ENCODE results near the gene CCDC90B.
A peak's percentile ranks its signal among the peaks of the same experiment; 100 is the strongest.
"Not testable (repeated sequence)": the region's sequence is repeated elsewhere in the genome, so short reads cannot be mapped to it uniquely, and the experiment has no call there.

Gene CCDC90B, protein sequence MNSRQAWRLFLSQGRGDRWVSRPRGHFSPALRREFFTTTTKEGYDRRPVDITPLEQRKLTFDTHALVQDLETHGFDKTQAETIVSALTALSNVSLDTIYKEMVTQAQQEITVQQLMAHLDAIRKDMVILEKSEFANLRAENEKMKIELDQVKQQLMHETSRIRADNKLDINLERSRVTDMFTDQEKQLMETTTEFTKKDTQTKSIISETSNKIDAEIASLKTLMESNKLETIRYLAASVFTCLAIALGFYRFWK

DNA sequence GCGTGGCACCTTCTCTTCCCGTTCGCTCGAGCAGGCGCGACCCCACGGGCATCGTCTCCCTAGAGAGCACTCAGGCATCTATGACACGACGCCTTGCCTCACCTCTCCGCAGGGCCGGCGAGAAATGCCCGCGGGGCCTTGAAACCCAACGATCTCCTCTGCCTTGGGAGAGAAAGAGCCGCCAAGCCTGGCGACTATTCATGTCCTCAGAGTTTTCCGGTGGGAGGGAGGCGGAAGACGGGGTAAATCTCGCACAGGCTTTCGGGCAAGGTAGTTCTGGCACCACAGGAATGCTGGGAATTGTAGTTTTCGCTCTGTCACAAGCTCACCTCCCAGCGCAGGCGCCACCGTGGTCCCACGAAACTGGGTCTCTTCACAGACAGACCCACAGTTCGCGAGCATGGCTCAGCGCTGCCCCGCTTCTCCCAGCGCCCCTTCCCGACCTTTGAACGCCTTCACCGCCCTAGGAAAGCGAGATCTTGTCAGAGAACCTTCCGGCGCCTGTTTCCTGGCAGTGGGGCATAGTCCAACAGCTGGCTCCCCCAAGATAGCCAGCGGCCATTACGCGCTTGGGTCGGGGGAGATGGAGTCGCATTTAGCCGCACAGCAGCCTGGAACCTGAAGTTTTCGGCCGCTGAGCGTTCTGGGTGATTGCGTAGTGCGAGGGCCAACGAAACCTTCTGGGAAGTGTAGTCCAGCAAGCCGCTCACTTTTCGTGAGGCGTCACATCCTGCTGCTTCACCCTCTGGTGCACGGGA lies at the start of gene CCDC90B:
CCDC90B (minus strand) TSS at position 597 of the 758 bp plus-strand sequence; CDS start at position 202, 395 bp downstream.
- peak; percentile 93 for ATAC-seq

DNA sequence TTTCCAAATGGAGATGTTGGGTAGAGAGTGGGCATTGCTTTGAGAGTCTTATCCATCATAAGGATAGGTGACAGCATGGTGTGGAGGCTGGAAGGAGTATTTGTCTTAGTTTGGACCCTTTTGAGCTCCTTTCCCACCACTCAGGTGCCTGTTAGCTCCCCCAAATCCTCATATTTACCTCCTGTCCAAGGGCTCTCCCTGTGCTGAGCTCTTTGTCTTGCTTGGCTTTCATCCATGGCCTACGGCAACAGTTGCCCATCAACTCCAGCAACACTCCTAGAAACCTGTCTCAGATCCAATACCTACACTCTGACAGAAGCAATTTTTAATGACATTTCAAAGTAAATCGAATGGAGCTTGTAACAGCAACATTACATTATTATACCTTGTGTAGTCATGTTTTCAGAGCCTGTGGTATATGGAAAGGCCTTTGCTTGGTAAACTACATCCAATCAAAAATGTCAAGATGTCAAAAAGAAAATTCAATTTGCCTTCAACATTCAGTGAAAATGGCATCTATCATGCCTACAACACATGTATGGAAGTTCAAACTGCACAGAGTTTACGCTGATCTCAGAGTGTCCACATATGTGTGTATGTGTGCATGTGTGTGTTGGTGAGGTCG lies 49.4 kb upstream of the CCDC90B start:
- no peak for ATAC-seq

DNA sequence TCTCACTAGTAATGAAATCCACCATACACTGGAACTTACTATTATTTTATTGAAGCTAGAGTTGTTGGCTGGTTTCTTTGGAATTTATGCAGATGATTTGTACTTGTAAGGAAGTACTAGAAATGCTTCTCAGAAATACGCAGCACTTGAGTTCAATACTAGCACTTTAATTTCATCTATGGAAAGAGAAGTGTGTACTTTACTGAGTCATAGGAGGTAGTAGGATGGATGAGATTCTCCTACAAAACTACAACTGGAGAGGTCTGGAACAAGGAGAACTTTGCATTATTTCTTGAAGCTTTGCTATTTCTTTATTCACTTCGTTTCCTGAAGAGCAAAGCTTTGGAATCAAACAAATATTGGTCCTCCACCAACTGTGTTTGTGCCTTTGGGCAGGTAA lies 44.1 kb upstream of the CCDC90B start:
- ATAC-seq = no peak

DNA sequence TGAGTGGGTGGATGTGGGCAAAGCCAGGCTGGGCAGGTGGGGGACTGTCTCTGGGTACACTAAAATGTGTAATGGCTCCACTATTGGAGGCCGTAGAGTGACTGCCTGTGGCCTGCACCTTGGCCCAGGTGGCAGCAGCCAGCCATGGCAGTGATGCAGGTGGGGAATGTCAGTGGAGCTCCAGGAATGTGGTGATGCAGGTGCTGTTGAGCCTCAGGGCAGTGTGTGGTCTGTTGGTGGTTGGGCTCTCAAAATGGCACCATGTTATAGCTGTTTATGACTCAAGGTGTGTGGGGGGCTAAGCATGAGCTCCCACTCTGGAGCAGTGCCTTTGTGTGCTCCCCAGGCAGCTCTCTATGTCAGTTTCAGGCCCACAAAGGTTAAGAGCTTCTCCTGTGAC lies 40.2 kb upstream of the CCDC90B start:
- ATAC-seq = no peak

DNA sequence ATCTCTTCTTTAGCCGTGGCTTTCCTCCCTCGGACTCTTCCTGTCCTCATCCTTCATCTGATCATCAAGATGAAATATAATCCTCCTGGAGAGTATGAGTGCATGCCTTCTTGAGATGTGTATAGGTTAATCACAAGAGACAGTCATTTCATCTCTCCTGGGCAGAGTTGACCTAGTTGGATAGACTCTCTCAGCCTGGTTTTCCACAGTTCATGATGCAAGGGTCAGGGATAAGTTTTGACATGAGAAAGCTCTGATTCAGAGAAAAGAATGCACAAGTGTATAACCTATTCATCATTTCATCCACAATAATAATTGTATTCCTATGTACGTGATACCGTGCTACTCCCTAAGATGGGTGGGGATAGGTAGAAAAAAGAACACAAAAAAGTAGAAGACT lies 33.2 kb upstream of the CCDC90B start:
- ATAC-seq = no peak

DNA sequence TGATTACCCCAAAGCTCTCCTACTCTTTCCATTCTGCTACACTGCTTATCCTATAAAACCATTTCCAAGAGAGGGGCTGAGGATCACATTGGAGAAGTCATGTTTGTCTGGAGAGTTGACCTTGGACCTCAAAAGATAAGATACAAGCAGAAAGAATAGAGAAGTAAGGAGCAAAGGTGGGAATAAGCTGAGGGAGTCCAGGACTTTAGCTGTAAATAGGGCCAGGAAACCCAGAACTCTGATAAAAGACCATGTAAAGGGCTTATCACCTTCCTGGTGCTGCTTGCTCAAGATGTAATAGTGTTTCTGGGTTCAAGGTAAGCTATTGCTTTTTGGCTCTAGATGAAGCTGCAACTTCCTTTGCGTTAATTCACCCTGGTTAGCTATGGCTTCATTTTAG lies 32.8 kb upstream of the CCDC90B start:
- ATAC-seq = no peak

DNA sequence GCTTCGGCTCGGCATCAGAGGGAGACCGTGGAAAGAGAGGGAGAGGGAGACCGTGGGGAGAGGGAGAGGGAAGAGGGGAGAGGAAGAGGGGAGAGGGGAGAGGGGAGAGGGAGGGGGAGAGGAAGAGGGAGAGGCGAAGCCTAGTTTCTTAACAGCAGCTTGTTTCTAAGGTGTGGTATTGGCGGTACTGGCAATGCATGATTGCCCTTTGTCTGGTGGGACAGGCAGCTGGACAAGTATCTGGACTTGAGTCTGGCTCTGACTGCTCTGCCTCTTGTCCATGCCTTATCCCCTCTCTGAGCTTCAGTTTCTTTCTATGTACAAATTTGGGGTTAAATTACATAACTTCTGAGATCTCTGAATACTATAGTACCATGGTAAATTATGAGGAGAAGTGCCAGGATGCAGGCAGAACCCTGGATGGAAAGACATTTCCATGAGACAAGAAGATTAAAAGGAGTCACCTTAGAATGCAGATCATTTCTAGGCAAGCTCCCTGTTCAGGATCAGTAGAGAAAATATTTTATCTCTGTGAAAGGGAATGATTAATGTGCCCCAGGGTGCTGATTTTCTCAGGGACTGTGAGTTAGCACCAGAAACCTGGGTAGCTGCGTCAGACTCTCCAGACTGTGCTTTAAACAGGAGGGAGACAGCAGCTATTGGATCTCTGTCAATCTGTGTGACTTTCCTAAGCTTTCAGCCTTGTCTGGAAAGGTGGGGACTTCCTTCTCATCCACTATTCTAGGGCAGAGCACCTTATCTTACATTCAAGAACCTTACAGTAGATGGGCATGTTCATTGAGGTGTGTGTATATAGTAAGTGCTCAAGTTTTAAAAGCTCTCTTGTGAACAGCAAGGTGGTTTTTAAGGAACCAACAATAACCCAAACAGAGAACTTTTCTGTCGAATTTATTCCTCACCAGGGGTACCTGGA lies 31.9 kb upstream of the CCDC90B start:
- no peak for ATAC-seq

DNA sequence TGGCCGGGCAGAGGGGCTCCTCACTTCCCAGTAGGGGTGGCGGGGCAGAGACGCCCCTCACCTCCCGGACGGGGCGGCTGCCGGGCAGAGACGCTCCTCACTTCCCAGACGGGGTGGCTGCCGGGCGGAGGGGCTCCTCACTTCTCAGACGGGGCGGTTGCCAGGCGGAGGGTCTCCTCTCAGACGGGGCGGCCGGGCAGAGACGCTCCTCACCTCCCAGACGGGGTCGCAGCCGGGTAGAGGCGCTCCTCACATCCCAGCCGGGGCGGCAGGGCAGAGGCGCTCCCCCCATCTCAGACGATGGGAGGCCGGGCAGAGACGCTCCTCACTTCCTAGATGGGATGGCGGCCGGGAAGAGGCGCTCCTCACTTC lies 30.7 kb upstream of the CCDC90B start:
- not testable (repeated sequence) for ATAC-seq

DNA sequence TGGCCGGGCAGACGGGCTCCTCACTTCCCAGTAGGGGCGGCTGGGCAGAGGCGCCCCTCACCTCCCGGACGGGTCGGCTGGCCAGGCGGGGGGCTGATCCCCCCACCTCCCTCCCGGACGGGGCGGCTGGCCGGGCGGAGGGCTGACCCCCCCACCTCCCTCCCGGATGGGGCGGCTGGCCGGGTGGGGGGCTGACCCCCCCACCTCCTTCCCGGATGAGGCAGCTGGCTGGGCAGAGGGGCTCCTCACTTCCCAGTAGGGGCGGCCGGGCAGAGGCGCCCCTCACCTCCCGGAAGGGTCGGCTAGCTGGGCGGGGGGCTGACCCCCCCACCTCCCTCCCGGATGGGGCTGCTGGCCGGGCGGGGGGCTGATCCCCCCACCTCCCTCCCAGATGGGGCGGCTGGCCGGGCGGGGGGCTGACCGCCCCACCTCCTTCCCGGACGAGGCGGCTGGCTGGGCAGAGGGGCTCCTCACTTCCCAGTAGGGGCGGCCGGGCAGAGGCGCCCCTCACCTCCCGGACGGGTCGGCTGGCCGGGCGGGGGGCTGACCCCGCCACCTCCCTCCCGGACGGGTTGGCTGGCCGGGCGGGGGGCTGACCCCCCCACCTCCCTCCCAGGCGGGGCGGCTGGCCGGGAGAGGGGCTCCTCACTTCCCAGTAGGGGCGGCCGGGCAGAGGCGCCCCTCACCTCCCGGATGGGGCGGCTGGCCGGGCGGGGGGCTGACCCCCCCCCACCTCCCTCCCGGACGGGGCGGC lies 30.2 kb upstream of the CCDC90B start:
- not testable (repeated sequence) for ATAC-seq

DNA sequence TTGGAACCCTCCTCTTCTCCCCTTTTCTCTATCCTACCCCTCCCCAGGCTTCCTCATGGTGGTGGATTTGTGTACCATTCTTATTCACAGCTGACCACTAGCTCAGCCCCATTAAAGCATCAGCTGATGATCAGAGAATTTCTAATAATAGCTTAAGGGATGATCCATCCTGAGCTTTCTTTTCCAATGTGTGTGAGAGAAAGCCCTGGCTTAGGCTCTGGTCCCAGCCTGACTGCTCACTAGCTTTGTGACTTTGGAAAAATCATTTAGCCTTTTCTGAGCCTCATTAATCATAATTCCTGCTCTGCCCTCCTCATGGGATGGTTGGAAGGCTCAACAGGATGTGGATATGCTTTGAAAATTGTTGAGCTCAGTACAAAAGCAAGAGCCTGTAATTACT lies 26.3 kb upstream of the CCDC90B start:
- ATAC-seq = no peak

DNA sequence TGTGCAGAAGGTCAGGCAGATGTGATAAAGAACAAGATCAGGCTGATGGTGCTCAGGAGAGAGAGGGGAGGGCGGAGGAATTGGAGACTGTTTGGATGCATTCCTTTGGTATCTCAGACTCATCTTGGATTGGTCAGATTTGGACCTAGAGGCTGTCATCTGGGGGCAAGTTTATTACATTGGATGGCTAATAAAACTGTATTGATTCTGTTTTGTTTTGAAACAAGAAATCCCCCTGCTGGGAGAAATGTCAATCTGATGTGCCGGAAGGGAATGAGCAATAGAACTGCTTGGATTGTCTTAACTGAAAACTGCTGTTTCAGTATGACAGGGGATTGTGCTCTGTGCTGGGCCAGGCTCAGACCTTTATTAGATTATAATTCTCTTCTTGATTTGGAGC lies 25.5 kb upstream of the CCDC90B start:
- no peak for ATAC-seq

DNA sequence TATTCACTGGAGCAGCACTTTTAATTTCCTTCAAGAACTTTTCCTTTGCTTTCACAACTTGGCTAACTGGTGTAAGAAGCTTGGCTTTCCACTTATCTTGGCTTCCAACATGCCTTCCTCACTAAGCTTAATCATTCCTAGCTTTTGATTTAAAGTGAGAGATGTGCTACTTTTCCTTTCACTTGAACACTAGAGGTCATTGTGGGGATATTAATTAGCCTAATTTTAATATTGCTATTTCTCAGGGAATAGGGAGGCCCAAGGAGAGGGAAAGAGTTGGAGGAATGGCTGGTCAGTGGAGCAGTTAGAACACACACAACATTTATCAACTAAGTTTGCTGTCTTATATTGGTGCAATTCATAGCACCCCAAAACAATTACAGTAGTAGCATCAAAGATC lies 24.6 kb upstream of the CCDC90B start:
- no peak for ATAC-seq

DNA sequence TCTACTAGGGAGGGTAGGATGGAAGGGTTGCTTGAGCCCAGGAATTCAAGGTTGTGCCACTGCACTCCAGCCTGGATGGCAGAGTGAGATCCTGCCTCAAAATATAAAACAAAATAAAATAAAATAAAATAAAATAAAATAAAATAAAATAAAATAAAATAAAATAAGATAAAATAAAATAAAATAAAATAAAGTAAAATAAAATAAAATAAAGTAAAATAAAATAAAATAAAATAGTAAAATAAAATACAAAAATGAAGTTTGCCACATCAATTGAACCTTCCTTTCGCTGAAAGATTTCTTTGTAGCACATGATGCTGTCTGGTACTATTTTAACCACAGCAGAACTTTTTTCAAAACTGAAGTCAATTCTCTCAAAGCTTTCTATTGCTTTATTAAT lies 22.4 kb upstream of the CCDC90B start:
- ATAC-seq = not testable (repeated sequence)

DNA sequence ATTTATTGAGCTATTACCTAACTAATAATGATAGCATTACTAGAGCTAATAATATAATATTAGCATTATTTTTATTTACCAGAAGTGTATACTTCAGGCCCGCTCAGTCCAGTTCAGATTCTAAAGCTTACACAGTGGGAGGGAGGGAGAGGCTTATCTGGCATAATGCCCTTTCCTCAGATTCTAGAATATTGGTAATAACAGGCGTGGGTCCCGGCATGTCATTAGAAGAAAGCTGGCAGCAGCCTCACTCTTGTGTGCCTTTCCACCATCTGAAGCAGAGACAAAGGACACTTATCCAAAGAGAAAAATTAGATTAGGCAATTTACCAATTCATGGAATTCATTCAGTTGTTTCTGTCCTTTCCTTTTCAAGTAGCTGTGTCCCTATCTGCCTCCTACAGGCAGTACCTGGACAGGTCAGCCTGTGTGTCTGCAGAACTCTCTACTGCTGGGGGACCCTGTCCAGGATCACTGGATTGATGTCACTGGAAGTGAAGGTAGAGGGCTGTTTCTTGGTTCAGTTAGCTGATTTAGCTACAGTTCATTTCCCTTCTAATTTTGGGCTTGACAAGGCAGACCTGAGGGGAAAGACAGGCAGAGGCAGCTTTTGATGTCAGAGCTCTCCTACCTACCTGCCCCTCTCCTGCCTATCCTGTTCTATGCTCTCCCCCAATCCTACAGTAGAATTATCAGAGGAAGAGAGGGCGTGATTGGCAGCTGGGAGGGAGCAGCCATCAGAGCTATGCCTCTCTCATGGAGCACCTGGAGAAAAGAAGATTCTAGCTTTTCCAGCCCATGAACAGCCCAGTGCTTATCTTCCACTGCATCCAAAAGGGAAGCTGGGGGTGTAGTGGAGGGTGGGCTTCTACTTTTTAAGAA lies 20.3 kb upstream of the CCDC90B start:
- ATAC-seq = no peak

DNA sequence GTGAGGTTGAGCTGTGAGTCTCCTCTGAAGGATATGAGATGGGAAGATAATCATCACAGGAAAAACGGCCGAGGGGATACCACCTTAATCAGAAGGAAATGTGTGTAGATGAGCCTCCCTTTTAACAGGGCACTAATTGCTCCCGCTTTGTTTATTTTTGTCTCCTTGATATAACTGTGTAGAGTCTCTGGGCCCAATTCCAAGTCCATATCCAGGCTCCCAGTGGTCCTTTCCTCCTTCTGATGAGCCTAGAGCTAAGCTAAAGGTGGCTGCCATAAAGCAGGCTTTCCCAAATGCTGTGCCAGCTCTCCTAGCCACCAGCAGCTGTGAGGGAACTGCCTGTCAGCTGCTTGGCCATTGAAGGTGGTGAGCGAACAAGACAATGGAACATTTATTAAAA lies 17.1 kb upstream of the CCDC90B start:
- no peak for ATAC-seq

DNA sequence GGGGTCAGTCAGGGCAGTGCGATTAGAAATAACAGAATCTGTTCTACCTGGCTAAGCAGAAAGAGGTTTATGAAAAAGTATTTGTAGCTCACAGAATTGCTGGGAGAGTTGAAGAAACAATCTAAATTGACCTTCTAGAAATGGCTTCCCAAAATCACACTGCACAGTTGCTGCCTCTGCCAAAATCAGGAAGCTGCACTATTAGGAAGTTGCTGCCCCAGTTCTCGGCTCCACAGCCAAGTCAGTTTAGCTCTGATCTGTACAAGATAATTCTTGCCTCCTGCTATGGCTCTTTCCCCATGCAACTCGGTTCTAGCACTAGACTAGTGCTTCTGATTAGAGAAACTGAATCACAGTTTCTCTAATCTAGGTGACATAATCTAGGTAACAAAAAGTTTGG lies 16.0 kb upstream of the CCDC90B start:
- no peak for ATAC-seq

DNA sequence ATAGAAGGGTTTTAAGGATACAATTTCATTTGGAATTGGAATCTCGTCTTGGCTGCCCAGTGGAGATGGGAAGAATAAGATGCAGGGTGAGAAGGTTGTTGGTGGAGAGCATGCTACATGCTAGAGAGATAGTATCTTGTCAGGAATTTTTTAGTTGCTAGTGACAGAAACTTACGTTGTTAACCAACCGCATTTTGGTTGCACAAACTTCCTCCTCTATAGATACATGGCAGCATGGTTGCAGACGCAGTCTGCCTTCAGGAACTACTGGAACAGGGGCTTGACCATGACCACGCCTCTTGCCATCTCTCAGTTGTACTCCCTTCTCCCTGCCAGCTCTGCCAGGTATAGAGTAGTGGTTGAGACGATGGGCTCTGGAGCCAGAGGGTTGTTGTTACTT lies 13.5 kb upstream of the CCDC90B start:
- ATAC-seq = no peak

DNA sequence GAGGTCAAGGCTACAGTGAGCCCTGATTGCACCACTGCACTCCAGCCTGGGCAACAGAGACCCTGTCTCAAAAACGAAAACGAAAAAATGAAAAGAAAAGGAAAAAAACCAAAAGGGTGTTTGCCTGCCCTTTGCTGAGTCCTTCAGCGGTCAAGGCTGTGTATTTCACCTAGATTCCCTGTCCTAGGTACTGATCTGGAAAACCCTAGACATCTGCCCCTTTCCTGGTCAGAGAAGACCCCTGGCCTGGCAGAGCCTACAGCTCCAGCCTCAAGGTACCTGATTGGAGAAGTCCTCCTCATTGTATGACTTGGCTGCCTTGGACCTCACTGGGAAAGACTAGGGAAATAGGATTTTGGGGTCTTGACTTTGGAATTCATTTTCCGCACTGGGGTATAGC lies 8.0 kb upstream of the CCDC90B start:
- no peak for ATAC-seq

DNA sequence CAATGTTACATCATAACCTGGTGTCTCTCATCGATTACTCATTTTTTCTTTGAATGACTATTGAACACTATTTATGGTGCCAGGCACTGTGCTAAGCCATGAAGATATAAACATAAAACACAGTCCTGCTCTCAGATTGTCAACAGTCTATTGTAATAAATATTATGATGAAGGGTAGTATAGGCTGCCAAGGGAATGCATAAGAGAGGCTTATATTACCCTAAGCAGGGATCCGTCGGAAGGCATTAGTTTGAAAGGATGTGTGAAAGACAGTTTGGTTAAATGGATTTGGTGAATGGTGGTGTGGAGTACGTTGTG lies 7.2 kb upstream of the CCDC90B start:
- peak; percentile 67 to 76 for ATAC-seq

DNA sequence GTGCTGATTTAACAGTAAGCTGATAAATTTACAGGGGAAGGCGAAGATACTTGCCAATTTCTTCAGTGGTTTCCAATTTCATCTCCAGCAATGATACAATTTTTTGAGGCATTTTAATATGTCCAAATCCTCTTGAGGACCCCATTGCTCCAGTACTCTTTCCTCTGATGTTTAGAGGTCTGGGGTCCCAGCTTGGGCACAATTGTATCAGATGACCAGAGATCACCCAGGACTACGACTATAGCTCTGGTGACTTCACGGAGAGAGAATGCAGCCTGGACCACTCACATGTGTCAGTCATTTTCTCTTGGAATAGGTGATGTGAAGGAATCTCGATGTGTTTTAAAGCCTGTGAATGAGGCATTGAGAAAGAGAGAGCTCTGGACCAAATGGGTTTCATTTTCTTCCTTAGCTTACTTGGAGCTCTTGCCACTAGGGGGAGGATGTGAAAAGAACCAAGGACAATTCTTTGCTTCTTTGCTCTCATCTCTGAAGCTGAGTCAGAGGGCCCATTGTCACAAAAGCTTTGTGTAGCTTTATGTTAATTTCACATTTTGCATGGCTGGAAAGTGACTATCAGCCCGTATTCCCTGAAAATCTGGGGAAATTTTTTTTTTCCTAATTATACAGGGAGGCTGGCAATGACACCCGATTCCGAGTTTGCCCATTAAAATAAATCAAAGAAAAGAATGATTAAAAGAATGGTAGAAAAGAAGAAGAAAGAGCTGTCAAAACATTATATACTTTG lies 6.7 kb upstream of the CCDC90B start:
- ATAC-seq = peak; percentile 85 to 90

DNA sequence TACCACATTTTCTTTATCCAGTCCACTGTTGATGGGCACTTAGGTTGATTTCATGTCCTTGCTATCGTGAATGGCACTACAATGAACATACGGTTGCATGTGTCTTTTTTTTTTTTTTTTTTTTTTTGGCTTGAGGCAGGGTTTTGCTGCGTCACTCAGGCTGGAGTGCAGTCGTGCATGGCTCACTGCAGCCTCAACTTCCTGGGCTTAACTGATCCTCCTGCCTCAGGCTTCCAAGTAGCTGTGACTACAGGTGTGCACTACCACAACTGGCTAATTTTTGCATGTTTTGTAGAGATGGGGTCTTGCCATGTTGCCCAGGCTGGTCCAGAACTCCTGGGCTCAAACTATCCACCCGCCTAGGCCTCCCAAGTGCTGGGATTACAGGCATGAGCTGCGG lies 1.5 kb upstream of the CCDC90B start:
- no peak for ATAC-seq

All from activated CD4-positive, CD25-positive, alpha-beta regulatory T cell treated with anti-CD3 and anti-CD28 coated beads, Interleukin-2, amount 50 U/mL, for 24 hours (primary cell).